A172 (cell line): ENCODE results near the gene ESM1. TPM values are rescaled to one million over a fixed set of nuclear protein-coding genes. Genes with fewer than 3 reads are reported as not detected.
"Not testable (repeated sequence)": the region's sequence is repeated elsewhere in the genome, so short reads cannot be mapped to it uniquely, and the experiment has no call there.

ENCODE experiments used
- DNase-seq: peaks from one replicate; pipeline ENCODE4 v3.0.0-alpha.2; 2015; ENCODE audit warnings: low spot score
- total RNA-seq: library from RNA; depleted of rRNA; stranded (reverse); fragments of >200 nt; shearing (Covaris generic); gene quantifications from 2 replicates; pipeline ENCODE4 v1.2.3, GENCODE V29; 2014; rRNA removed

Gene ESM1, protein sequence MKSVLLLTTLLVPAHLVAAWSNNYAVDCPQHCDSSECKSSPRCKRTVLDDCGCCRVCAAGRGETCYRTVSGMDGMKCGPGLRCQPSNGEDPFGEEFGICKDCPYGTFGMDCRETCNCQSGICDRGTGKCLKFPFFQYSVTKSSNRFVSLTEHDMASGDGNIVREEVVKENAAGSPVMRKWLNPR
- total RNA-seq: 1.4 and 2.5 TPM in 2 replicates

DNA sequence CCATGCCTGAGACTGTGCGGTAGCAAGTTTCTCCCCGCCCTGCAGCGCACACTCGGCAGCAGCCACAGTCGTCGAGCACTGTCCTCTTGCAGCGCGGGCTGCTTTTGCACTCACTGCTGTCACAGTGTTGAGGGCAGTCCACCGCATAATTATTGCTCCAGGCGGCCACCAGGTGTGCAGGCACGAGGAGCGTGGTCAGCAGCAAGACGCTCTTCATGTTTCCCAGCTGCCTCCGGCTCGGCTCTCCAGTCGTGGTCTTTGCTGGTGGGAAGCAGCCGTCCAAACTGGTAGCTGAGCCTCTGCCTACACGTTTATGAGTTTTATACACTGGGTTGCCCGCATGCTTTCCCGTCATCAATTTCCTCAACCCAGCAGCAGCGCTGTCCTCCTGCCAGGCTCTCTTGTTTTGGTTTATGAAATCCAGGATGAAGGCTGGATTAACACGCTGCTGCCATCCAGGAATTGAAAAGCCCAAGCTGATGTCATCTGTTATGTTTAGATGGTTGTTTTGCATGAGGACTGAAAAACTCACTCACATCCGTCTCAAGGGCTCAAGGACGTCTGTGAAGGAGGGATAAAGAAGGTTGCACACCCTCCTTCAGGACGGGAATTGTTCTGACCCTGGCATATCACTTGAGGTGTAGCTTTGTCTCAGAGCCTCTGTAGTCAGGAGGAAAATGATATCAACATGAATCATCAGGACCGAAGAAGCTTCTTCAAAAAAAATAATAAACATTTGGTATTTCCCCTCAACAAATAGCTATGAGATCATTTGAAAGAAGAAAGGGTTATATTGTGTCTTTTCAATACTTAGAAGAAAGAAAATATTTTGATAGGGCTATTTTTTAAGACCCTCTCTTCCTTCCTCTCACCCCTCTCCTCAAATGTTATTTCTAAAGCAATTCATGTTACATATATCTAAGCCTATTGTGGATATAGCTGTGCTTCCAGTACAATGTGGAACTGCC, at the start of gene ESM1:
ESM1 (minus strand) TSS at position 293 of the 968 bp plus-strand sequence; CDS start at position 217, 76 bp downstream.
- DNase-seq: peak; percentile 82

DNA sequence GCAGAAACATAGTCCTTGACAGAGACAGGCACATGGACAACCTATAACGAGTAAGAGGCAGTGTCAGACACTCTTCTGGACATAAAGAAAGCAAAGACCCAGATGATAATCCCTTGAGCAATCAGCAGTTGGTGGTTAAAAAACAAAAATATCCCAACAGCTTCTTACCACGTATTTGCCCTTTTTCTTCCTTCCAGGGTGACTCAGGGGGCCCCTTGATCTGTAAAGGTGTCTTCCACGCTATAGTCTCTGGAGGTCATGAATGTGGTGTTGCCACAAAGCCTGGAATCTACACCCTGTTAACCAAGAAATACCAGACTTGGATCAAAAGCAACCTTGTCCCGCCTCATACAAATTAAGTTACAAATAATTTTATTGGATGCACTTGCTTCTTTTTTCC, 48.2 kb upstream of the ESM1 start:
- DNase-seq: no peak

DNA sequence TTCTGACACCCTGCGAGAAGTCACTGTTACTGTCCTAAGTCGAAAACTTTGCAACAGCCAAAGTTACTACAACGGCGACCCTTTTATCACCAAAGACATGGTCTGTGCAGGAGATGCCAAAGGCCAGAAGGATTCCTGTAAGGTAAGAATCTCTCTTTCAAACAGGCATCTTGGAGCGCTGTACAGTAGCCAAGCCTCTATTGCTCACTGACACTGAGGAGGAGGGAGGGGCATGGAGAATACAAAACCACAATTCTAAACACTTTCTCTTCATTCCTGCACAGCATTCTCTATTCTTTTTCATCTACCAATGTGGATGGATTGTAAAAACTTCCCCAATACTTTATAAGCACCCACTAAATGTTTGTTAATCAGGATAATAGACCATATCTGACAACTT, 46.1 kb upstream of the ESM1 start:
- no peak for DNase-seq

DNA sequence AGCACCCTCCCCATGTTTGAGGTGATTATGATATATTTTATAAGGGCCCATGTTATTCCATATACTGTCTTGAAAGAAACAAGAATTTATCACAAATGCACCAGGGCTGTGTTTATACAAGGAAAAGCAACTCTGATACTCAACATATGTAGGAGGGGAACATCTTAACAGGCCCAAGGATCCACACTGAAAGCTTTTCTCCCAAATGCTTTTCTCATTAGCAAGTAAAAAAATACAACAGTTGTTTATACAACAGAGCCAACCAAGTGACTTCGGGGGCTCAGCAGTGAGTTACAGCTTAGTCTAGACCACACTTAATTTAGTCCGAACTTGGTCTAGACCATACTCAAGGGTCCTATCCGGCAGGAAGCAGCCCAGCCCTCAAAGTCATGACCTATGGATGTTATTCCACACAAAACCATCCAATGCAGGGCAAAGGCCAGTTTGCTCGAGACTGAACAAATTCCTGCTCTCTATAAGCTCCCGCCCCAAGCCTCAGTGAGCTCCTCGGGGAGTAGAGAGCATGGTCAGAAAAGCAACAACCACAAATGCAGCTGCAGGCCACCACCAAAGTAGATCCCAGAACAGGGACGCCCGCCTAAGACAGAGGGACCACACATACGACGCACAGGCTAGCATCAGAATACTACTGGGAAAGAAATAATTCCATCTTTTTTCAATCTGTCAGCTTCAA, 45.4 kb upstream of the ESM1 start:
- DNase-seq: no peak

DNA sequence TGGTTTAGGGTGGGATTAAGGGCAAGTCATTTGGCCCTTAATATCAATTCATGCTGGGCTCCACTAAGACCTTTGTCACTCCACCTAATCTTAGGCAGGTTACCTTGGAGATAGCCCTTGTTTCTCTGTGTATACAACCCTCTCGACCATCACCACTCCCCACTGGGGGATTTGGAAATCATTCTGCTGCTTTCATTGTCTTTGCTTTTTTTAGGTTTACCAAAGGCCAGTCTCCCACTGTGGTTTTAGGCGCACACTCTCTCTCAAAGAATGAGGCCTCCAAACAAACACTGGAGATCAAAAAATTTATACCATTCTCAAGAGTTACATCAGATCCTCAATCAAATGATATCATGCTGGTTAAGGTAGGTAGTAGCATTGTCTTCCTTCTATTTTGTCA, 44.8 kb upstream of the ESM1 start:
- no peak for DNase-seq

DNA sequence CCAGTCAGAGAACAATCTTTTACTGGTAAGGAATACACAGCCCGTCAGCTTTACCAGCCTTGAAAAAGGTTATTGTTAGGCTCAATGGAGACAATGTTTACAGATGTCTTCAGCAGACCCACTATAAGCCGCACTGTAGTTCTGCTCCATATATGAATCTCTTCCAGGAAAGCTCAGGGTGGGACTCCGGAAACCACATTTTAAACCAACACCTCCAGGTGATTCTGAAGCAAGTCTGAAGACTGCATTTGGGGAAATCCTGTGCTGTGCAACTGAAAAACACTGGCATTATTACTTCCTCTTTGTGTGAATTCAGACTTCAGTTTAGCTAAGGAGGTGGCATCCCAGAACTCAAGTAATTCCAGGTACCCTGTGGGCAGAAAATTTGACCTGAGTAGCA, 42.2 kb upstream of the ESM1 start:
- no peak for DNase-seq

DNA sequence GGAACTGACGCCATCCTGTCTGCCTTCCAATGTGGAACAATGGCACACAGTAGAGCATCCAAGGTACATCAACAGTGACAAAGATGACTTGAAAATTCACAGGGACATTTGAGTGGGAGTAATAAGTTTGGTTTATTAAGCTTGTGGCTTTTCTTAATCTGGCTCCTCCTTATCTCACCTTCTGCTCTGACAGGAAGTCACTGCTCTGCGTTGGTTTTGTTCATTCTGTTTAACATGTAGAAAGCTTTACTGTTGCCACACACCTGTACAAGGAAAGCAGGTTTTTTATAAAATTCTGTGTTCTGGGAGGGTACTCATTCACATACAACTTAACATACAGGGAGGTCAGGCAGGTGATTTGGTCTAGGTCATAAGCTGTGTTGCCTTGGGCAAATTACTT, 37.1 kb upstream of the ESM1 start:
- DNase-seq: no peak

DNA sequence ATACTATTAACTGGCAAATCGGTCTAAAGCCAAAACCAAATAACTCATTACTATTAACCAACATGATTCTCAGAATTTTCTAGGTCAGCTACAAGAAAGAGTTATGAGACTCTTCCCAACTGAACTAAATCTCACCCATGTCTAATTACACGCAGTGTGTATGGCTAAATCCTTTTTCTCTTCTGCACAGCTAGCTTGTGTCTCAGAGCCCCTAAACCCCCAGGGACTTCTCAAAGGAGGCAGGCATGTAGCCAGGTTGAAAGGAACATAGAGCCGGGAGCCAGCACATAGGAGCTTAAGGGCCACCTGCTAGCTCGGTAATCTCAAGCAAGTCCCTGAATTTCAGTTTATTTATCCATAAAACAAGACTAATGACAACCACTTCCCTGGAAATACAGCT, 36.4 kb upstream of the ESM1 start:
- DNase-seq: no peak

DNA sequence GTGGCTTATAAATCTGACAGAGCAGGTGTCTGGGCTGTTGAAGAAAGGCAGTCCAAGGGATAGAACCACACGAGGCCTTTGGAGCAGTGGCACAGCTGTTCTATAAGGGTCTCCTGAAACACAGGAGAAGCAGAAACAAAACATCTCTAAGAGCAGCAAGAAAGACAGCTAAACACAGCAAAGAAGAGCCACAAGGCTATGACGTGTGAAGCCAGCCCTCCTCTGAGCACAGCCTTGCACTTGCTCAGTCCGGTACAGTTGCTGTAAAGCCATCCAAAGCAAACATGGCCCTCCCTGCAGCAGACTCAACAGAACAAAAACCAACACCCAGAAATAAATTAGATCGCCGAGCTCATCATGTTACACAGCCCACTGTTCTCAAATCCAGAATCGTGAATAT, 36.0 kb upstream of the ESM1 start:
- DNase-seq: no peak

DNA sequence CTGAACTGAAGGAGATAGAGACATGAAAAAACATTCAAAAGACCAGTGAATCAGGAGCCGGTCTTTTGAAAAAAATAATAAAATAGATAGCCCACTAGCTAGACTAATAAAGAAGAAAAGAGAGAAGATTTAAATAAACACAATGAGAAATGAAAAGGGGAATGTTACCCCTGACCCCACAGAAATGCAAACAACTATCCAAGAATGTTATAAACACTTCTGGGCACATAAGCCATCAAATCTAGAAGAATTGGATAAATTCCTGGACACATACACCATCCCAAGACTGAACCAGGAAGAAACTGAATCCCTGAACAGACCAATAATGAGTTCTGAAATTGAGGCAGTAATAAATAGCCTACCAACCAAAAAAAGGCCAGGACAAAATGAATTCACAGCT, 24.8 kb upstream of the ESM1 start:
- not testable (repeated sequence) for DNase-seq

DNA sequence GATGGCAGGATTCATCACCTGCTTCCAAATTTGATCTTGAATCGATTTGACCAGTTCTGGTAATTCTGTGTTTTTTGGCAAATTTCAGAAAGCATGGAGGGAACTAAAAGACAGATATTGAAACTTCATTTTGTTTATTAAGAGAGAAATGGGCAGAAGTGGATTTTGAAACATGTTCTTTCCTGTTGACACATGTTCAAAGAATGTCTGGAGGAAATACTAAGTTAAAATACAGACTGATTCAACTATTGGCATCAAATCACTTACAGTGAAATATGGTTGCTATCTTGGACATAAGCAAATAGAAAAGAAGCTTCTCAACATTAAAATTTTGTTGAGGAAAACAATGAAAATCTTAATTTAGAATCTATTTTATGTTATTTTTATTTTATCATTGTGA, 19.3 kb upstream of the ESM1 start:
- no peak for DNase-seq

DNA sequence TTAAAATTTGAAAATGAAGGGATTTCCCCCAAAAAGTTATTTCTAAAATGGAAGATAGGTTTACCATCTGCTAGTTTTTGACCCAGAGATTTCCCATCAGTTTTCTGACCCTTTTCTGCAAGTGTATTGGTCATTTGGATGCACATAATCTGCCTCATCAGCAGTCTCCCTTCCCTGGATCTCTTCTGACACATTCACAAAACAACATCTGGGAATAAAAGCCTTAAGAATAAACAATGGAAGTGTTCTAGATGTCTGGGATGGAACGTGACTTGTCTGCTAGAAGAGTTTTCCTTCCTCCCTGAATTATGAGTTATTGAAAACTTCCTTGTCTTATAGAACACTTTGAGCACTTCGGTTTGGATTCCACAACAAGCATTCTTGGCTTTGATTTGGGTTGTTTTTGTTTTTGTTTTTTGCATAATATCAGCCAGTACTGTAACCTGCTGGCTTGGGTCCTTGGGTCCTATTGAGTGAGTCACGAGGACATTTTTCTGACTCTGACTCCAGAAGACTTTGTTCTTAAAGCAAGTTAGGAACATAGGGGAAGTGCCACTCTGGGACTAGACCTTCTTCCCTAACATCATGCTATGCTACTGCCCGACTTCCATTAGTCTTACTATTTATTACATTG, 18.2 kb upstream of the ESM1 start:
- no peak for DNase-seq

DNA sequence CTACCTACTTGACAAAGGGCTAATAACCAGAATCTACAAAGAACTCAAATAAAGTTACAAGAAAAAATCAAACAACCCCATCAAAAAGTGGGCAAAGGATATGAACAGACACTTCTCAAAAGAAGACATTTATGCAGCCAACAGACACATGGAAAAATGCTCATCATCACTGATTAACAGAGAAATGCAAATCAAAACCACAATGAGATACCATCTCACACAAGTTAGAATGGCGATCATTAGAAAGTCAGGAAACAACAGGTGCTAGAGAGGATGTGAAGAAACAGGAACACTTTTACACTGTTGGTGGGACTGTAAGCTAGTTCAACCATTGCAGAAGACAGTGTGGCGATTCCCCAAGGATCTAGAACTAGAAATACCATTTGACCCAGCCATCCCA, 16.8 kb upstream of the ESM1 start:
- DNase-seq: not testable (repeated sequence)

DNA sequence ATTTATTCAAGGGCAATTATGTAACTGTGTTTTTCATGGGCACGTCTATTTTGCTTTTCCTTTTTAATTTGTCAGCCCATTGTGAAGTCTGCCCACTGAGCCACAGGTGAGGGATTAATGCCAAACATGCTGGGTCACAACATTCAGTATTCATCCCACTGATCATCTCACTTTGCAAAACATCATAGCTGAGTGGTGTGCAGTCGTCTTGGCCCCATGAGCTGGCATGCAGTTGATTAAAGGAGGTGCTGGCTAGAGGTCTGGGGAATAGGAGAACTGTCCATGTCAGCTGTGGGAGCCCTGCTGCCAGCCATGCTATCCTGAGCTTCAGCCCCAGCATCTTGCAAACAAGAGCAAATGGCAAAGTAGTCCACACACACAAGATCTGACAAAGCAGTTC, 11.7 kb upstream of the ESM1 start:
- DNase-seq: no peak

DNA sequence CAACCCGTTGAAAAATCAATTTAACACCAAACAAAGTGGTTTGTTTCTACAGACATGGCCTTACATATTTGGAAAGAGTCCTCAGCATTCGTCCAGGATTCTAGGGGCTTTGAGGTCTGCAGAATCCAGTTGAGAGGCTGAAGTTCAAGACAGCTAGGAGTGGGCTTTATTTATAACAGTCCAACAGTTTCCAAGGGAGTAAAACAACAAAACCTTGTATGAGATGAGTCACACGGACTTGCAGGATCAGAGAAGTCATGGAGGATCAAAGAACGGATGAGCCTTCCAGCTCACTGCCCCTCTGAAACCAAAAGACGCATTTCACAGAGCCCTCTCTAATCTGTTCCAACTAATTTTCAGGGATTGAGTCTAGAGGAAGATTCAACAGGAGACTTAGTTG, 11.1 kb upstream of the ESM1 start:
- DNase-seq: no peak

DNA sequence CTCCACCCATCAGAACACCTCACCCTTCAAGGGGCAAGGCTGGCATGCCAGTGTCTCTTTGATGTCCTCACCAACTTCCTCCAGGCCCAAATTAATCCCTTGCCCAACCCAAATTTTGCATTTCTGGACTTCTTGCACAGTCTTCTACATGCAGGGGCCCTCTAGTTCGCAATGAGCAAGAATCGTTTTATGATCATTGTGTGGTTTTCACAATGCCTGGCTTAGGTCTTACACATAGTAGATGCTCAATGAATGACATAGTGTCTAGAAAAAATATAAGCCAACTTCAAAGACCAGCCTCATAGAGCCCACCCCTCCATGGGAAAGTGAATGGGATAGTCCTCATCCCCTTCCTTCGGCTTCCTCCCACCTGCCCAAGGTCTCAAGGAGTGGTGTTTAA, 9.8 kb upstream of the ESM1 start:
- no peak for DNase-seq

DNA sequence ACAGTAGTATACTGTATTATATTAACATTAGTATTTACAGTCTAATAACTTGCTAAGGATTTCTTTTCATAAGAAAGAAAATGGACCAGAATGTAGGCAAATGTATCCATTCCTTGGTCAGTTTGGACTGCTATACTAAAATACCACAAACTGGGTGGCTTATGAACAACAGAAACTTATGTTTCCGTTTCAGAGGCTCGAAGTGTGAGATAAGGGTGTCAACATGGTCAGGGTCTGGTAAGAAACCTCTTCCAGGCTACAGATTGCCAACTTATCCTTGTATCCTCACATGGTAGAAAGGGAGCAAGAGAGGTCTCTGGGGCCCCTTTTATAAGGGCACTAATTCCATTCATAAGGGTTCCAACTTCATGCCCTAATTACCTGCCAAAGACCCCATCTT, 9.2 kb upstream of the ESM1 start:
- DNase-seq: no peak

DNA sequence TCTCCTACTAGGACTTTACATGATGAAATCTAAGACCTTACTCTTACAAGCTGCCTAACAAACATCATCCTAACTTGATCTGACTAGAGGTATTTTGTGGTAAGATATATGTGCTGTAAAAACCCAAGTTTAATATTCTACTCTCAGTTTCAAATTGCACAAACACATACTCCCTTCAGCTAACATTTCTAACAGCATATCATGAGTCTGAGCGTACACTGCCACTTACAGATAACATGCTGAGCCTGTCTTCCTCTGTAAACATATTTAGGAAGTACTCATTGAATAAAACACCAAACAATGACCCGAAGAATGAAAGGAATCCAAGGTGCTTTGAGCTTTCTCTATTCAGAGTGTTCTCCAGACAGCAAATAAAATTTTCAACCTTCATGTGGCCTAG, 7.9 kb upstream of the ESM1 start:
- no peak for DNase-seq

DNA sequence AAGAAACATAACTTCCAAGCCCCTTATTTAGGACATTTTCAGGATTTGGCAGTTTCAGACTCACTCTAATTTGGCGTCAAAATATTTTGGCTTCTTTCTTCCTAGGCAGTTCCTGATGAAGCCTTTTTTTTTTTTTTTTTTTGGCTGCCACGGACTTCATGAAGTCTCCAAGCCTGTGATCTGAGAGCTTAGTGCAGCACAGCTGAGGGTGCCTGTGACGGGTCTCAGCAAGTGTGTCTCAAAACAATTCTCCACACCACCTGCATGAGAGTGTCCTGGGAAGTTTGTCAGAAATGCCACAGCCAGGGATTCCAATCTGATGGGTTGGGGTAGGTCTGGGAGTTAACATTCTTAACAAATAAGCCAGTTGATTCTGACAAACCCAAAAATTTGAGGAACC, 6.0 kb upstream of the ESM1 start:
- no peak for DNase-seq

DNA sequence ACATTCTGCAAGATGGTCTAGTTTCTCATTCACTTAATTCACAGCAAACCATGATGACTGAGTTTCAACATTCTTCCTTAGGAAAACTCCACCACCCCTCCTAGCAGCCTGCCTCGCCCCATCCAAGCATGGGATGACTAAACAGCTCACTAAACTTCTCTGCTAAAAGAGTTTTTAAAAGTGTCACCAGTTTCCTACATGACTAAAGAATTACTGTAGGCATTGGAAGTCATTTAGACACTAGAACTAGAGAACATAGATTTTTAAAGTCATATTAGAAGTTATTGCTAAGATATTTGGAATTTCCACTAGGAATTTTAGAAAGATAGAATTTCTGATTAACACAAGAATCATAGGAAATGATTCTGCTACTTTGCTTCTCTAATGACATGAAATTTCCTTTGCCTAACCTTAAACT, 5.5 kb upstream of the ESM1 start:
- DNase-seq: peak; percentile 60

DNA sequence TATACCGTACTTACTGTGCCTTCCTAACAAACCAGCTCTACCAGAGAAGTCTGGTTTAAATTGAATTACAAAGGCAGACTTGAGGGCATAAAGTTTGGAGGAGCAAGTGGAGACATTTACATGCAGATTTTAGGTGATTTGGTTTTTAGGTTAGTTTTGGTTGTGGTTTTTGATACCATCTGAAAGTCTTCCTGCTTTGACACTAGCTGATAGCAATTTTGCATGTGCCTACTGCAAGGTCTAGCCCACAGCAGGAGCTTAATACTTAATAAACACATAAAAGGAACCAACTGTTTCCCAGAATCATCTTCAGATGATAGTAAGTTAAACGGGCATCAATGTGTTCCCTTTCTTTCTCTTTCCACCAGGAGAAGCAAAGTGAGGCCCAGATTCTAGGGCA, 3.4 kb upstream of the ESM1 start:
- no peak for DNase-seq

DNA sequence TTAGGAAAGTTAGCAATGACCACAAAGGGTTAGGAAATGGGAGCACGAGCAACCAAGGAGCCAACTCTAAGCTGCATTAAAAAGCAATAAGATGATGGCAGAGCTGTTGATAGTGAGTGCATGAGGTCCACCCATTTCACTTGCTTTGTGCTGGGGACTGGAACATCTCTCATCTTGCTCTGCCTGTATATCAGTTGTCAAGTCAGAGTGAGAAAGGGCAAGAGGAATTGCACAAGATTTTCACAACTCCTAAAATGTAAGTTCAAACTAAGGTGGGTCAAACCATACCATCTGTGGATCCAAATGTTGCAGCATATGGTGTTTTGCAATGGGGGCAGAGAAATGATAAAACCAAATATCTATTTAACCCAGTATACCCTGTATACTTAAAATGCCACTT, 2.8 kb upstream of the ESM1 start:
- no peak for DNase-seq
